Loucy (cell line): Measurements from ENCODE around the gene PAPOLG.

Source experiments
- EZH2phosphoT487 ChIP-seq: fragments of 200-600 bp; IDR thresholded peaks from 2 replicates; pipeline ENCODE4 v1.6.1; 2018; ENCODE audit warnings: antibody characterized with exemption, mild to moderate bottlenecking, moderate library complexity, borderline replicate concordance
- TF ChIP-seq, protein P1 (sequence below): fragments of 200-600 bp; sonication (generic); conservative IDR thresholded peaks from 2 replicates; pipeline ENCODE4 v1.5.1; 2014; ENCODE audit warnings: mild to moderate bottlenecking, antibody characterized with exemption, low read length

DNA sequence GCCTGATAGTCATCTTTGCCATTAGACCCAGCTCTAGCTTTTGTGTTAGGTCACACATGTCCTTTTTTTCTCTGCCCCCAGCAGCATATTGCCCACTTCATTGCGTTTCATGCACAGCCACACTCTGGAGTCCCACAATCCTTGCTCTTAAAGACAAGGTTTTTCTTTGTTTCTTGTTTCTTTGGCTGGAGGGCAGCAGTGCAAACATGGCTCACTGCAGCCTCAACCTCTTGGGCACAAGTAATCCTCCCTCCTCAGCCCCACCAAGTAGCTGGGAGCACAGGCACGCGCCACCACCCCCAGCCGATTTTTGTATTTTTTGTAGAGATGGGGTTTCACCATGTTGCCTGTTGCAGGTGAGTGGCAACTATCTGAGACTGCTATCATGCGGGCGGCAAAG lies 16.9 kb upstream of the PAPOLG start:
- TF ChIP-seq, protein P1, sequence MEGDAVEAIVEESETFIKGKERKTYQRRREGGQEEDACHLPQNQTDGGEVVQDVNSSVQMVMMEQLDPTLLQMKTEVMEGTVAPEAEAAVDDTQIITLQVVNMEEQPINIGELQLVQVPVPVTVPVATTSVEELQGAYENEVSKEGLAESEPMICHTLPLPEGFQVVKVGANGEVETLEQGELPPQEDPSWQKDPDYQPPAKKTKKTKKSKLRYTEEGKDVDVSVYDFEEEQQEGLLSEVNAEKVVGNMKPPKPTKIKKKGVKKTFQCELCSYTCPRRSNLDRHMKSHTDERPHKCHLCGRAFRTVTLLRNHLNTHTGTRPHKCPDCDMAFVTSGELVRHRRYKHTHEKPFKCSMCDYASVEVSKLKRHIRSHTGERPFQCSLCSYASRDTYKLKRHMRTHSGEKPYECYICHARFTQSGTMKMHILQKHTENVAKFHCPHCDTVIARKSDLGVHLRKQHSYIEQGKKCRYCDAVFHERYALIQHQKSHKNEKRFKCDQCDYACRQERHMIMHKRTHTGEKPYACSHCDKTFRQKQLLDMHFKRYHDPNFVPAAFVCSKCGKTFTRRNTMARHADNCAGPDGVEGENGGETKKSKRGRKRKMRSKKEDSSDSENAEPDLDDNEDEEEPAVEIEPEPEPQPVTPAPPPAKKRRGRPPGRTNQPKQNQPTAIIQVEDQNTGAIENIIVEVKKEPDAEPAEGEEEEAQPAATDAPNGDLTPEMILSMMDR = no peak
- TF ChIP-seq EZH2phosphoT487 = no peak
